H9 (cell line): ENCODE results near the gene CDCP2. TPM values are rescaled to one million over a fixed set of nuclear protein-coding genes. Genes with fewer than 3 reads are reported as not detected.

ENCODE experiments used
- DNase-seq: peaks from one replicate; pipeline ENCODE4 v3.0.0-alpha.2; 2017
- H2AFZ ChIP-seq: one replicate; pipeline ENCODE4 v1.6.1; 2013; ENCODE audit warnings: mild to moderate bottlenecking, low read length, control low read depth, moderate library complexity
- H2AK5ac ChIP-seq: 2 replicates; pipeline ENCODE4 v1.6.1; 2013; ENCODE audit warnings: low read length, control low read depth, mixed read lengths; ENCODE audit not compliant: insufficient read length
- H2BK120ac ChIP-seq: one replicate; pipeline ENCODE4 v1.6.1; 2013; ENCODE audit warnings: low read depth, mild to moderate bottlenecking, low read length, control low read depth, inconsistent platforms; ENCODE audit not compliant: poor library complexity, severe bottlenecking
- H2BK12ac ChIP-seq: 2 replicates; pipeline ENCODE4 v1.6.1; 2013; ENCODE audit warnings: low read length, control low read depth, mixed read lengths, low read depth; ENCODE audit not compliant: insufficient read length
- H2BK15ac ChIP-seq: 2 replicates; pipeline ENCODE4 v1.6.1; 2013; ENCODE audit warnings: low read depth, low read length, control low read depth
- H2BK20ac ChIP-seq: one replicate; pipeline ENCODE4 v1.6.1; 2013; ENCODE audit warnings: low read depth, mild to moderate bottlenecking, low read length, control low read depth, inconsistent platforms; ENCODE audit not compliant: poor library complexity, severe bottlenecking
- H2BK5ac ChIP-seq: 2 replicates; pipeline ENCODE4 v1.6.1; 2013; ENCODE audit warnings: low read length, control low read depth, mixed read lengths; ENCODE audit not compliant: insufficient read length
- H3K14ac ChIP-seq: 2 replicates; pipeline ENCODE4 v1.6.1; 2013; ENCODE audit warnings: low read length, control low read depth; ENCODE audit not compliant: insufficient read depth
- H3K18ac ChIP-seq: 2 replicates; pipeline ENCODE4 v1.6.1; 2013; ENCODE audit warnings: low read depth, mild to moderate bottlenecking, mixed read lengths, low read length, control low read depth; ENCODE audit not compliant: insufficient read length
- H3K23ac ChIP-seq: 2 replicates; pipeline ENCODE4 v1.6.1; 2013; ENCODE audit warnings: low read length, control low read depth, mixed read lengths, low read depth; ENCODE audit not compliant: insufficient read length
- H3K23me2 ChIP-seq: 2 replicates; pipeline ENCODE4 v1.6.1; 2013; ENCODE audit warnings: low read depth, mild to moderate bottlenecking, mixed read lengths, low read length, control low read depth; ENCODE audit not compliant: insufficient read length, poor library complexity, severe bottlenecking
- H3K27ac ChIP-seq: 2 replicates; pipeline ENCODE4 v1.5.1; 2013; ENCODE audit warnings: low read length, control low read depth, mixed read lengths, low read depth; ENCODE audit not compliant: insufficient read length
- H3K27me3 ChIP-seq: 2 replicates; pipeline ENCODE4 v1.6.1; 2013; ENCODE audit warnings: low read length, control low read depth, inconsistent platforms; ENCODE audit not compliant: insufficient read depth
- H3K4ac ChIP-seq: 2 replicates; pipeline ENCODE4 v1.6.1; 2013; ENCODE audit warnings: low read depth, mild to moderate bottlenecking, control low read depth, inconsistent platforms, low read length, moderate library complexity
- H3K4me1 ChIP-seq: 2 replicates; pipeline ENCODE4 v1.6.1; 2013; ENCODE audit warnings: low read length, control low read depth, inconsistent platforms; ENCODE audit not compliant: insufficient read depth
- H3K4me2 ChIP-seq: 2 replicates; pipeline ENCODE4 v1.6.1; 2013; ENCODE audit warnings: low read length, control low read depth, mixed read lengths; ENCODE audit not compliant: insufficient read length, insufficient read depth
- H3K56ac ChIP-seq: 2 replicates; pipeline ENCODE4 v1.6.1; 2013; ENCODE audit warnings: low read depth, mild to moderate bottlenecking, mixed read lengths, low read length, control low read depth; ENCODE audit not compliant: insufficient read length
- H3K79me1 ChIP-seq: 2 replicates; pipeline ENCODE4 v1.6.1; 2013; ENCODE audit warnings: low read depth, mild to moderate bottlenecking, moderate library complexity, low read length, control low read depth, inconsistent platforms; ENCODE audit not compliant: insufficient read depth, poor library complexity, severe bottlenecking
- H3K79me2 ChIP-seq: 2 replicates; pipeline ENCODE4 v1.6.1; 2013; ENCODE audit warnings: low read length, control low read depth, inconsistent platforms; ENCODE audit not compliant: insufficient read depth
- H3K9ac ChIP-seq: 2 replicates; pipeline ENCODE4 v1.6.1; 2013; ENCODE audit warnings: low read length, control low read depth, mixed read lengths; ENCODE audit not compliant: insufficient read length; ENCODE audit errors: extremely low read depth
- H3K9me3 ChIP-seq: one replicate; pipeline ENCODE4 v1.6.1; 2013; ENCODE audit warnings: low read depth, low read length, inconsistent platforms; ENCODE audit not compliant: control insufficient read depth
- H3T11ph ChIP-seq: one replicate; pipeline ENCODE4 v1.6.1; 2013; ENCODE audit warnings: mild to moderate bottlenecking, low read length, control low read depth, inconsistent platforms
- H4K20me1 ChIP-seq: one replicate; pipeline ENCODE4 v1.6.1; 2013; ENCODE audit not compliant: control insufficient read depth, insufficient read length, insufficient read depth
- H4K5ac ChIP-seq: 2 replicates; pipeline ENCODE4 v1.6.1; 2013; ENCODE audit warnings: low read depth, mild to moderate bottlenecking, mixed read lengths, low read length, control low read depth; ENCODE audit not compliant: insufficient read length
- H4K8ac ChIP-seq: replicated peaks from 2 replicates; pipeline ENCODE4 v1.6.1; 2013; ENCODE audit warnings: low read length, control low read depth, mixed read lengths, low read depth; ENCODE audit not compliant: insufficient read length
- H4K91ac ChIP-seq: 2 replicates; pipeline ENCODE4 v1.6.1; 2013; ENCODE audit warnings: low read depth, mild to moderate bottlenecking, moderate library complexity, mixed read lengths, low read length, control low read depth; ENCODE audit not compliant: insufficient read length
- H3K27ac Mint-ChIP-seq, 3 experiments: 2 replicates in 2 of 3; 3 replicates in 1 of 3; pipeline ENCODE4 v1.8.0; 2020 to 2021; ENCODE audit warnings: mixed read lengths in 3 of 3, mild to moderate bottlenecking in 1 of 3, moderate library complexity in 1 of 3
- H3K27me3 Mint-ChIP-seq: 2 replicates; pipeline ENCODE4 v1.8.0; 2021; ENCODE audit warnings: low read depth, mild to moderate bottlenecking, moderate library complexity, mixed read lengths
- H3K36me3 Mint-ChIP-seq, 3 experiments: 2 replicates in 2 of 3; 3 replicates in 1 of 3; pipeline ENCODE4 v1.8.0; 2020 to 2021; ENCODE audit warnings: low read depth in 3 of 3, mixed read lengths in 3 of 3; ENCODE audit not compliant: insufficient read depth in 1 of 3
- H3K4me1 Mint-ChIP-seq, 2 experiments: 2 replicates each; pipeline ENCODE4 v1.8.0; 2020; ENCODE audit warnings: mixed read lengths in 2 of 2
- H3K4me3 Mint-ChIP-seq, 2 experiments: 2 replicates in 1 of 2; 3 replicates in 1 of 2; pipeline ENCODE4 v1.8.0; 2020 to 2021; ENCODE audit warnings: mild to moderate bottlenecking in 2 of 2, mixed read lengths in 2 of 2, moderate library complexity in 1 of 2
- H3K9me3 Mint-ChIP-seq, 2 experiments: 2 replicates in 1 of 2; 3 replicates in 1 of 2; pipeline ENCODE4 v1.8.0; 2020; ENCODE audit warnings: mild to moderate bottlenecking in 2 of 2, mixed read lengths in 2 of 2, moderate library complexity in 1 of 2
- CTCF ChIP-seq: fragments of 200-600 bp; sonication (generic); conservative IDR thresholded peaks from 3 replicates; pipeline ENCODE4 v1.8.0; 2021; ENCODE audit warnings: antibody characterized with exemption, mild to moderate bottlenecking
- WGBS: extraction: QIAGEN DNeasy Blood & Tissue Kit; methylation state at CpG from one replicate; pipeline ENCODE4 v1.1.7; 2013; ENCODE audit warnings: missing lambda C conversion rate, low lambda C conversion rate, mixed read lengths; ENCODE audit not compliant: insufficient read length; ENCODE audit errors: extremely low coverage; 5-methylcytosine and 5-hydroxymethylcytosine counted together
- total RNA-seq: library from RNA; stranded (reverse); gene quantifications from 2 replicates; pipeline ENCODE4 v1.2.1, GENCODE V29; 2021

Gene CDCP2
- total RNA-seq, 1 experiment from 2014 or later, result not detected

DNA sequence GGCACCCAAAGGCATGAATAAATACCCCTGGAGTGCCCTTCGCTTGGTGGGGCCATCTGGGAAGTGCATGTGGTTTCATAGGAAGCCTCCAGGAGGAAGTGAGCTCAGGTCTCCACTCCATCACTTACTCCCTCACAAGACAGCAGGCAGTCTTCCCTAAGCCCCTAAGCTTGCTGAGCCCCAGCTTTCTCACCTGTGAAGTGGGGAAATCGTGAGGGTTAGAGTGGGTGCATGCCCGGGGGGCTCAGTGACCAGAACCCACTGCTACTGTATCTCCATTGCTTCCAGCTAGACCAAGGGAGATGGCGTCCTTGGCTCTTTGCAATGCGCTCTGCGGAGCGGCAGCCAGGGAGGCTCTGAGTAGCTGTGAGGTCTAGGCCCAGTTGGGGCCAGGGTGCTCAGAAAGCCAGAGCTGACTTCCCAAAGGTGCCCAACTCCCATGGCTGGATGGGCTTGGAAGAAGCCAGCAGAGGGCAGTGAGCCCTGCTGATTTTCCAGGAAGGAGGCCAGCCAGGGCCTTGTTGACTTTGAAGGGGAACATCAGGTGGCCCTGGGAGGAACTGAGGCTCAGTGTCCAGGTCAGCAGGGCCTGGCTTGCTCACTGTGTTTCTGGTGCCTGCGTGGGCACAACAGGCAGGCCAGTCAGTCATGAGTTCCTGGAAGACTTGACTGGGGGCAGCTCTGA, 27.3 kb downstream of the CDCP2 start:
- Histone ChIP-seq H2BK5ac (no peak overlapping the region), H3K27ac (no peak overlapping the region), H3K23me2 (no peaks in the 10 kb centered on the region), H3K18ac (no peak overlapping the region), H3K79me2 (no peaks in the 10 kb centered on the region), H3K14ac (no peak overlapping the region), H3K4ac (no peak overlapping the region), H4K8ac (no peak overlapping the region), H3K23ac (no peak overlapping the region), H3K4me2 (no peak overlapping the region), H2BK20ac (no peak overlapping the region), H2AK5ac (no peak overlapping the region), H3K56ac (no peak overlapping the region), H2AFZ (no peak overlapping the region), H3T11ph (no peak overlapping the region), H4K5ac (no peak overlapping the region), H4K20me1 (no peaks in the 10 kb centered on the region), H3K4me1 (no peaks in the 10 kb centered on the region), H3K79me1 (no peaks in the 10 kb centered on the region), H2BK12ac (no peak overlapping the region), H4K91ac (no peak overlapping the region), H3K9ac (no peak overlapping the region), H3K9me3 (no peaks in the 10 kb centered on the region), H2BK15ac (no peak overlapping the region), H2BK120ac (no peak overlapping the region), H3K27me3 (no peaks in the 10 kb centered on the region; the same call in 1 of the 2 replicates)
- H3K36me3 Mint-ChIP-seq, result no peaks in the 10 kb centered on the region
- H3K27me3 Mint-ChIP-seq, result peaks cover 27% of the 10 kb centered on the region
- H3K27ac Mint-ChIP-seq, result no peak overlapping the region
- no peak overlapping the region for H3K4me3 Mint-ChIP-seq
- TF ChIP-seq CTCF, result peak; percentile 54
- H3K4me1 Mint-ChIP-seq, result peaks cover 20 to 22% of the 10 kb centered on the region in 2 experiments
- DNase-seq, result peak; percentile 54
- WGBS, result no CpG with 5 or more reads among the region's 8 CpGs
- H3K9me3 Mint-ChIP-seq, result no peaks in the 10 kb centered on the region; a peak in 1 of 5 replicates
